Eye (tissue), 1 donor: Measurements from ENCODE around the gene RASAL1.

Experiments used
- DNase-seq: peaks from one replicate; pipeline ENCODE4 v3.0.0-alpha.2; 2015

RASAL1 gene

DNA sequence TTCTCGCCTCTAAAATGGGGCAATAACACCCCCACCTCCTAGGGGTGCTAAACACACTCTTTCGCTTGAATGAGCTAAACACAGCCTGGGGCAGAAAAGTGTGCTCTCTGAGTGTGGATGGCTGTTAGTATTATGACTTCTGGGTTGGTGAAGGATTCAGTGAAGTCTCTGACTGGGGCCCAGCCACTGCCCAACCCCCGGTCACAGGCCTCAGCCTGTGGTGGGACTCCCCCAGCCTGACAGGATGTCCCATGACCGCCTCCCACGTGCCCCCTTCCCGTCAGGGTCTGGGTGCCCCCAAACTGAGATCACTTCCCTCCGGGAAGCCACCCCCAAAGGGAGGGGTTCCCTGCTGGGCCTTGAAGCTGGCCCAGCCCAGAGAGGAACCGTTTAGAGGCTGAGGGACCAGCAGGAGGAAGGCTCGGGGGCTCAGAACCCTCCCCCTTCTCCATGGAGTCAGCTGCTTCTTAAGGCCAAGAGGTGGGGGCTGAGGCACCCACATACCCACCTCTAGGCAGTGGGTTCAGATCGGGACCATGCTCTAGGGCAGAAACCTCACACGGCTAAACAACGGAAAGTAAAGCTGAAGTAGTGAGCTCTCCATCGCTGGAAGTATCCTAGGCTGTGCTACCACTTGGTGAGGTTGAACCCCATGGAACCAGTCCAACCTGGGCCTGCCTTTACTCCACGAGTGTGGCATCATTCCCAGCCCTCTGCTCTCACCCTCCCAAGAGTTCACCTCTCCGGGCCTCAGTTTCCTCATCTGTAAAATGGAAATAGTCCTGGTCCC, 65.2 kb downstream of the RASAL1 start:
- DNase-seq, result no peak

DNA sequence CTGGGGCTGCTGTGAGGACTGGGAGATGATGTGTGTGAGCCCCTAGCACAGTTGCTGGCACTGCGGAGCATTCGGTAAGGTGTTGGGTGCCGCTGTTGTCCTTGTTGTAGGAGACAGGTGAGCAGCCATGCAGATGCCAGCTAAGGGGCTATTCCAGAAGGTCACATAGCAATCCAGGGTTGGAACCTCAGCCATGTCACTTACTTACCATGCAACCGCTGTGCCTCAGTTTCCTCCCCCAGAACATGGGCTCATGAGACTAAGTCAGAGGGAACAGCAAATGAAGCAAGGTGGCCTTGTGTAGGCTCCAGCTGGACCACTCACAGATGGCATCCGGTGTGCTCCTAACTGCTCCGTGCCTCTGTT, 65.8 kb downstream of the RASAL1 start:
- DNase-seq, result no peak

- DNase-seq, result no peak
Measured at GRCh38 chr12:113069149-113069548, 66.4 kb downstream of the RASAL1 start.

GRCh38 chr12:113067987-113068935, 67.3 kb downstream of the RASAL1 start:
- no peak for DNase-seq

DNA sequence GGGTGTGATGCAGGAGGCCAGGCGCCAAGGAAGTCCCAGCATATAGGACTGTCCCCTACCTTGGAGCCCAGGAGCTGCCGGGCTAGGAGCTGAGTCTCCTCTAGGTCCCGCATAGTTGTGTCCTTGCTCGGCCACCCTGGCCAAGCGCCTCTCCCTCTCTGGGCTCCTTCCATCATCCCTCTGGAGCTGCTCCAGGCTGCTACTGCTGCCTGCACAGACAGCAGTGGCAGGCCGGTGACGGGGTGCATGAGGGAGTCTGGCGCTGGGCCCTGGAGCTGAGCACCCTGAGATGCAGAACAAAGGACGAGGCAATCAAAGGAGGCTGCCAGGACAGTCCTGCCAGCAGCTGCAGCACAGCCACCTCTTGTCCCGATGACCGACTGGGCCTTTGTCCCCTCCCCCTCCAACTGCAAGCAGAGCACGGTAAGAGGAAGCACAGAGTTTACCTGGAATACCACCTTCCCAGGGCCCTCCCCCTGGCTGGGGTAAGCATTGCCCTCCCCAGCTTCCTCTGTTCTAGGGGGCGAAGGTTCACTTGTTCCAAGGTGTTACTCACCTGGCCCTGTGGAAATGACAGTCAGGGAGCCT, 68.7 kb downstream of the RASAL1 start:
- DNase-seq, result no peak

GRCh38 chr12:113065126-113066007, 70.2 kb downstream of the RASAL1 start:
- peak; percentile 74 for DNase-seq

- no peak for DNase-seq
Measured at GRCh38 chr12:113064395-113065125, 71.0 kb downstream of the RASAL1 start.

GRCh38 chr12:113063396-113064350, 71.9 kb downstream of the RASAL1 start:
- DNase-seq, result no peak

DNA sequence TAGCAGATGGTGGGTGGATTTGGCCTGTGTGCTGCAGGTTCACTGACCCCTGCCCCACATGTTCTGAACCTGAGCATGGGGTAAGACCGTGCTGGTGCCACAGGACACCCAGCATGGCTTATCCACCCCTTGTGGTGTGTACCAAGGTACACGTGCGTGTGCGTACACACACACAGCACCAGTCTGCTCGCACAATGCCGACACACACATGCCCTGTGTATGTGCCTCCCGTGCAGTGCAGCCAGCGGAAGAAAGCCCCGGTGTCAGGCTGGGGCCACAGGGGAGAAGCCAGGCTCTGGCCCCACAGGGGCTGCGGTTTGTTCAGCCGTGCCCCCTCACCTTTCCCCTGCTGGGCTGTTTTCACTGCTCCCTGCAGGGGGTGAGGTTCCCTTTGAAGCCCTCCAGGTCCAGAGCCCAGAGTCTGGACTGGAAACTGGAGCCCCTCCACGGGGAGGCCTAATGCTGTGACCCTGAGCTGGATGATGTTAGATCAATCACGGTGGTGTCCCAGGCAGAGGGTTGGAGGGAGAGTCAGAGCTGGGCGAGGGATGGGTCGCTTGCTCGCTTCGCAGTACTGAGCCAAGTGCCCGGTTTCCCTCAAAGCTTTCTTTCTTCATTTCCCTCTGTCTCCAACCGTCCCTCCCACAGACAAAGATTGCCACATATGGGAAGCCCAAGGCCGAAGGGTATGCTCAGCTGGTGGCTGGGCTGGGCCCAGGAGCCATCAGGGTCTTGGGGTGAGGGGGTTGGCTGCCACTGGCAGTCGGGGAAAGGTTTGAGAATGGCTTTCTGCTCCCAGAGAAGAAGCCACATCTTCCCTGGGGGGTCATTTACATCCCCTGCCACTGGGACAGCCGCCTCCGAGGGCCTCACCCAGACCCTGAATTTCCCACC, 72.8 kb downstream of the RASAL1 start:
- DNase-seq, result peak; percentile 53

DNA sequence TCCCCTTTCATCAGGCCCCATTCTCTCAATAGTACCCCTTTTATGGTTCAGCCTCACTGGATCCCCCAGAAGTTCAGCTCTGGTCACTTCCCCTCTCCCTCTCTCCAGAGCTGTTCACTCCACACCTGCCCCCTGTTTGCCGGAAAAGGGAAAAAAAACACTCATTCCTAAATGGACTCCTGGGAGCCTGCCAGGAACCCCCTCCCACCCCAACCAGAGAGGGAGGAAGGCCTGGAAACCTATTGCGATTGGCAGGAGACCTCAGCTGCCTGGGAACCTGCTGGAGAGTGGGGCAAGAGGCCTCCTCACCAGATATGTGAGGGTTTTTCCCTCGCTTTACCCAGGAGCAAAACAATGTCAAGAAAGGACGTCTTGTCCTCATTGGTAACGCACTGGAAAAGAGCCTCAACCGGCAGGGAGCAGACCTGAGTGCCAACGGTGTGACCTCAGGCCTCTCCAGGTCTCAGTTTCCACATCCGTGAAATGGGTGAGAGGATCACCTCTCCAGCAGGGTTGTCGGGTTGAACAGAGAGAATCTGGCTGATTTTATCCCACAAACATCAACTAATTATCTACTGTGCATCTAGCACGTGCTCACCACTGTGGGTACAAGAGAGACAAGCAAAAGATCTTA, 74.4 kb downstream of the RASAL1 start:
- DNase-seq, result no peak

- no peak for DNase-seq
Measured at GRCh38 chr12:113060336-113060960, 75.1 kb downstream of the RASAL1 start.

GRCh38 chr12:113059071-113059595, 76.4 kb downstream of the RASAL1 start:
- DNase-seq, result no peak

GRCh38 chr12:113058553-113058952, 77.0 kb downstream of the RASAL1 start:
- no peak for DNase-seq

DNA sequence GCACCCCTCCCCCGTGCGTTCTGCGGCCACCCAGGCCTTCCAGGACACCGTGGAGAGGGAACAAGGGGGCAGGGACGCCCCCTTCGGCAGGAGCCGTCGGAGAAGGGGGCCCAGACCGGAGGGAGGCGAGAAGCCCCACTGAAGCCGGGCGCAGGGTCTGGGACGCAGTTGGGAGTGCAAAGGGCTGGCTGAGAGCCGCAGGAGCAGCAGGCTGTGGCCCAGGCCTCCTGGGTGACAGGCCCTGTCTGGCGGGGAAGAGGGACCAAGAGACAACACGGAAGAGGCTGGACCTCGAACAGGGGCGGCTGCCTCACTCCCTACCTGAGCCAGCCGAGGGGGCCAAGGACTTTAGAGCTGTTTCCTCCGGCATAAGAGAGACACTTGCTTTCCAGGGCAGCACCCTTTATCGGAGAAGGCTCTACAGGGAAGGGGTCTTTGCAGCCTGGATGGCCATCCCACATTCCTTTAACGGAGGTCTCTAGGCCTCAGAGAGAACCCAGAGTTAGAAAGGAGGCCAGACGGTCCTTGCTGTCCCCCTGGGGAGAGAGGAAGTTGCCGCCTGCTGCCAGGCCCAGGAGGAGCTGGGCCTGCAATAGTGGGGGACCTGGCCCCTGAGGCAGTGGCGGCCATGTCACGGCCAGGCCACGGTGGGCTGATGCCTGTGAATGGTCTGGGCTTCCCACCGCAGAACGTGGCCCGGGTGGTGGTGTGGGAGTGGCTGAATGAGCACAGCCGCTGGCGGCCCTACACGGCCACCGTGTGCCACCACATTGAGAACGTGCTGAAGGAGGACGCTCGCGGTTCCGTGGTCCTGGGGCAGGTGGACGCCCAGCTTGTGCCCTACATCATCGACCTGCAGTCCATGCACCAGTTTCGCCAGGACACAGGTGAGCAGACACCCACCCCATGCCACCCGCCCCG, 77.7 kb downstream of the RASAL1 start:
- DNase-seq, result peak; percentile 42

DNA sequence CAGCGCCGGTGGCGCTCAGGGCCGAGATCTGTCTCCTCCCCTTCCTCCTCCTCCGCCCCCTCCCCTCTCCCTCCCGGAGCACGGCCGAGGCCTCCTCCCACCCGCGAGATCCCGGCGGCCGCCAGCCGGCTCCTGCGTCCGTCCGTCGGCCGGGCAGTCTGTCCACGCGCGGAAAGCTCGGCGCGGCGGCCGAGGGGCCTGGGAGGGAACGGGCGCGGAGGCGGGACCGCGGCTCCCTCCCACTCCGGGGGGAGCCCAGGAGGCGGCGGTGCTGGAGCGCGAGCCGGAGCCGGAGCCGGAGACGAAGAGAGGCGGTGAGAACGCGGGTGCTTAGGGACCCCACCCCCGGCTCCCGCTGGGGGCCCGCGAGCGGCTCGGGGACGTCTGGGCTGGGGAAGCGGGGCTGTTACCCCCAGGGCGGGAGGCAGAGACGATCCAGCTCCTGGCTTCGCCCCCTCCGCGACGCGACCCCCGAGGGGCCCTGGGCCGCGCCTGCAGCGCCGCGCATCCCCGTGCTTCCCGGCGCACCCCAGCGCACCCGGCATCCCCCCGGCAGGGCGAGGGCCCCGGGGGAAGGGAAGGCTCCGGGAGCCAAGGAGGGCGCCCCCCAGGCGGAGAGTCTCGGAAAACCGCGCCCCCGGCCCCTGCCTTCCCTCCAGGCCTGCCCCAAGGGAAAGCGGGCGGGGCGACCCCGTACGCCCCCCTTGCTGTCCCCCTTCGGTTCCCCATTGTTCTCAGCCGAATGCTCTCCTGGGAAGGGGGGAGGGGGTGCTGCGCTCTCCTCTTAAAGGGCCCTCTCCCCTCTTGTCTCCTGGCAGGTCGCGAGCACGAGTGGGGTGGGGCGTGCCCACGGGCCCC, 78.7 kb downstream of the RASAL1 start, which contains the start of gene DTX1:
DTX1 (plus strand) TSS at position 100 of the 858 bp plus-strand sequence. CDS start 1,463 bp downstream, outside the sequence.
- DNase-seq, result peak; percentile 68

DNA sequence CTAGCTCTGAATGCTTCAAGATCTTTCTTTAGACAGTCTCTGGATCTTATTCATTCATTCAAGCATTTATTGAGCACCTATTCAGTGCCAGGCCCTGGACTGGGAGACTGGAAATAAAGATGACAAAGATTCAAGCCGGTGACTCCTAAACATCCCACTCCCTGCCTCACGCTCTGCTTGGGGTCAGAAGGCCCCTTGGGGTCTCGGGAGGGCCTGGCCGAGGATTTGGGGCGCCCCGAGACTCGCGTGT, 79.3 kb downstream of the RASAL1 start:
- DNase-seq, result no peak
